Activated T-cell treated with anti-CD3 and anti-CD28 coated beads, Interleukin-2, amount 50 U/mL, for 72 hours (primary cell): ENCODE data around the gene ARIH2. TPM values are rescaled to one million over a fixed set of nuclear protein-coding genes. Genes with fewer than 3 reads are reported as not detected.

Source experiments
- total RNA-seq, 2 donors: library from RNA; stranded (reverse); gene quantifications; one replicate each; pipeline ENCODE4 v1.2.3, GENCODE V29; 2022

ARIH2 gene
- total RNA-seq, 2 donors from 2014 or later = 174 to 183 TPM

Other genes starting within 250 kb of the ARIH2 start
- 10 to 100 TPM; 27.7 to 27.8 TPM for gene NCKIPSD, start 232.9 kb upstream of the ARIH2 start, total RNA-seq
- 10 to 100 TPM; 62.4 to 75.4 TPM for gene IP6K2, start 201.6 kb upstream of the ARIH2 start, total RNA-seq
- 10 to 100 TPM; 23.0 to 35.7 TPM for gene PRKAR2A, start 71.0 kb upstream of the ARIH2 start, total RNA-seq
- 10 to 100 TPM; 23.6 to 29.3 TPM for gene SLC25A20, start 20.0 kb upstream of the ARIH2 start, total RNA-seq
- gene P4HTM, start 71.4 kb downstream of the ARIH2 start, total RNA-seq = 10 to 100 TPM; 42.0 to 45.7 TPM
- gene WDR6, start 88.5 kb downstream of the ARIH2 start, total RNA-seq = 100 to 1,000 TPM; 145 to 159 TPM
- 10 to 100 TPM; 24.8 to 29.8 TPM for gene DALRD3, start 99.7 kb downstream of the ARIH2 start, total RNA-seq
- 10 to 100 TPM; 31.9 to 35.1 TPM for gene NDUFAF3, start 103.3 kb downstream of the ARIH2 start, total RNA-seq
- 100 to 1,000 TPM; 490 to 562 TPM for gene IMPDH2, start 110.6 kb downstream of the ARIH2 start, total RNA-seq
- gene QRICH1, start 175.2 kb downstream of the ARIH2 start, total RNA-seq = 100 to 1,000 TPM; 120 to 123 TPM
- gene QARS1, start 185.9 kb downstream of the ARIH2 start, total RNA-seq = 100 to 1,000 TPM; 340 to 371 TPM
- 10 to 100 TPM; 65.5 to 92.2 TPM for gene USP19, start 202.0 kb downstream of the ARIH2 start, total RNA-seq
- 1 to 10 TPM in 1 of 2 donors, under 1 TPM in 1; 0.39 to 1.7 TPM for gene LAMB2, start 214.2 kb downstream of the ARIH2 start, total RNA-seq
- gene CCDC71, start 247.5 kb downstream of the ARIH2 start, total RNA-seq = 10 to 100 TPM; 15.7 to 16.8 TPM